ENCODE results near the gene NKX2-3.

Gene NKX2-3

GRCh38 chr10:99532687-99533495 lies at the start of gene NKX2-3:
Gene NKX2-3, plus strand, starts transcription at chr10:99532942. Its CDS starts 190 bp downstream, at chr10:99533132.
- no peak for DNase-seq (ENCODE audit: low read depth in 2 of 3, low spot score in 2 of 3)

GRCh38 chr10:99484626-99485581 lies 47.8 kb upstream of the NKX2-3 start:
- DNase-seq (ENCODE audit: low read depth in 2 of 3, low spot score in 2 of 3): no peak

GRCh38 chr10:99487125-99487807 lies 45.5 kb upstream of the NKX2-3 start:
- no peak for DNase-seq (ENCODE audit: low read depth in 2 of 3, low spot score in 2 of 3)

GRCh38 chr10:99489271-99489670 lies 43.5 kb upstream of the NKX2-3 start:
- no peak for DNase-seq (ENCODE audit: low read depth in 2 of 3, low spot score in 2 of 3)

GRCh38 chr10:99497343-99498025 lies 35.3 kb upstream of the NKX2-3 start:
- no peak for DNase-seq (ENCODE audit: low read depth in 2 of 3, low spot score in 2 of 3)

GRCh38 chr10:99506416-99506815 lies 26.3 kb upstream of the NKX2-3 start:
- no peak for DNase-seq (ENCODE audit: low read depth in 2 of 3, low spot score in 2 of 3)

DNA sequence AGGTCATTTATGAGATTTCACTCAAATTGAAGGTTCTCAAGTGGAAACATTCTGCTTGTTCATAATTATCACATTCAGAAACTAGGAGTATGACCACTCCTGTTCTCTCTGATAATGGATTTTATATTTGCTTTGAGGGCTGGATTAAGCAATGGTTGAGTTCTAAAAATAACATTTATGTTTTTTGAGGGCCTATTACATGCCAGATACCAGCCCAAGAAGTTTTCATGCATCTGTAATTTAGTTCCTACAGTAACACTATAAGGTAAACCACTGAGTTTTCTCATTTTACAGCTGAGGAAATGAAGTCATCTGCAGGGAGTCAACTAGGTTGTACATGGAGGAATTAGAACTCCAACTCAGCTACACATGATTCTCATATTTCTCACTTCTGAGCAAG lies 25.5 kb upstream of the NKX2-3 start:
- DNase-seq (ENCODE audit: low read depth in 2 of 3, low spot score in 2 of 3): no peak

- DNase-seq (ENCODE audit: low read depth in 2 of 3, low spot score in 2 of 3): no peak
Measured at GRCh38 chr10:99513061-99513460, 19.7 kb upstream of the NKX2-3 start.

DNA sequence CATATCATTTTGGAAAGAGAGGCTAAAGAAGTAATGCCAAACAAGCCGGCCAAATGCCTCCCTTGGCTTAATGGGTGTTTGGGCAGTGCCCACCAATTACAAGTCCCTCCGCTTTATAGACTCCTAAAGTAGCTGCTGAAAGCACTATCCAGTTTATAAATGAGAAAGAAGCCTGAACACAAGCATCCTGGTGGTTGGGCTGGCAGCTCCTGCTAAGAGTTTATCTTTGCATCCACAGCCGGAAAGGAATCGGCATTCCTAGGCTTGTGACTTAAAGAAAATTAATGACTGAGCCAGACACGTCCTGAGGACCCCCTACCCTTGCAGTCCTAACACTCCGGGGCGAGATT lies 13.1 kb upstream of the NKX2-3 start:
- no peak for DNase-seq (ENCODE audit: low read depth in 2 of 3, low spot score in 2 of 3)

DNA sequence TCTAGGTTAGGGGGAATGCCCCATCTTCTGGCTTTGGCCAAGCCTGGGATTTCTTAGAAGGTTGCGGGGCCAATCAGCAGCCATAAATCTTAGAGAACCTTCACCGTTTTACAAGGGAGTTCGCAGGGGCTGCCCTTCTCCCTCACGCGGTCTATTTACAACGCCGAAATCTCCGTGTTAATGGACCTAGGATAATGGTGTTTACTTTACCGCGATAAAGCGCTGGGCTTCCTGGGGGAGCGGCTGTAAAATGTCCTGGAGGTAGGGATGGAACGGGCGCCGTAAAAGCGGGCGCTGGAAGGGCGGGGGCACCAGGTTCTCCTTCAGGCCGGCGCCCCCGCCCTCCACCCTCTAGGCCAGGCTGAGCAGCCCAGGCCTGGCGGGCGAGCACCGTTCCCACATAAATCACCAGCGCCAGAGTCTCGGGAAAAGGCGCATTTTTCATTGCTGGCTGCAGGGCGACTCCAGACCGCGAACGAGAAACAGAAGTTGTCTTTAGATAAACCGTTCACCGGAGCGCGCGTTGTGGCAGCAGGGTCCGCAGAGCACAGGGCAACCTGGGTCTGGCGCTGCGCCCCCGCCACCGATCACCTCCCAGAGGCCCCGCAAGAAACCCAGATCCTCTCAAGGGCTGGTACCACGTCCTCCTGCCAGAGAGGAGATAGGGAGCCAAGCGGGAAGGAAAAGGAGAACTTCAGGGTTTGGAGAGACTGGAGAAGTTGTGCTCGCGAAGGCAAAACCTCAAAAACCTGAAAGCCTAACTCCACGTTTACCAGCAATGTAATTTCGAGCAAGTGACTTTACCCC lies 12.5 kb upstream of the NKX2-3 start:
- DNase-seq (ENCODE audit: low read depth in 2 of 3, low spot score in 2 of 3): no peak

GRCh38 chr10:99520847-99521764 lies 11.6 kb upstream of the NKX2-3 start:
- no peak for DNase-seq (ENCODE audit: low read depth in 2 of 3, low spot score in 2 of 3)

- DNase-seq (ENCODE audit: low read depth in 2 of 3, low spot score in 2 of 3): no peak
Measured at GRCh38 chr10:99521765-99522469, 10.8 kb upstream of the NKX2-3 start.

- DNase-seq (ENCODE audit: low read depth in 2 of 3, low spot score in 2 of 3): no peak
Measured at GRCh38 chr10:99522470-99523250, 10.1 kb upstream of the NKX2-3 start.

- no peak for DNase-seq (ENCODE audit: low read depth in 2 of 3, low spot score in 2 of 3)
Measured at GRCh38 chr10:99523251-99523773, 9.4 kb upstream of the NKX2-3 start.

DNA sequence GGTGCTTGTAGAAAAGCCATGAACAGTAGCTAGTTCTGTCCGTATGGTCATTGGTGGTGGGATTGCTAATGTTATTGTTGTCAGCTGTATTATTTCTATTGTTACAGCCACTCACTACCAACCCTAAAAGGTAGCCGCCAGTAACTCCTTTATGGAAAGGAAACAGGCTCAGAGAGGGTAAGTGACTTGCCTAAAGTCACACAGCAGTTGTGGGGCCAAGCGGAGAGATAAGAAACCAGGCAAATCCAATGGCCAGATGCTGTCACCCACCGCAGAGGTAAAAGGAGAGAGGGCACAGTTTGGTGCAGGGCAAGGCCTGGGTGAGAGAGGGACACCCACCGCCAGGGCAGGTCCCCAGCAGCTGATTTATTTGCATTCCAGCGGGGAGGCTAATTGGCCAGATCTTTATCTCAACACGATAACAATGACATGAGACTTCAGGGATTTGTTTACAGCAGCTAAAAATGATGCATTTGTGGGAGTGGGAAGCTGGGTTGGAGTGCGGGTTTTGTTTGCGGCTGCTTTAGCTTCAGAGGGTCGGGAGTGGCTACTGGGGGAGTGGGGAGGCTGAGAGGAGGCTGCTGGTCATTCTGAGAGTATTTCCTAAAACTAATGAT lies 8.6 kb upstream of the NKX2-3 start:
- DNase-seq (ENCODE audit: low read depth in 2 of 3, low spot score in 2 of 3): no peak

- DNase-seq (ENCODE audit: low read depth in 2 of 3, low spot score in 2 of 3): no peak
Measured at GRCh38 chr10:99524736-99525380, 7.9 kb upstream of the NKX2-3 start.

Measured in activated CD8-positive, alpha-beta memory T cell treated with anti-CD3 and anti-CD28 coated beads for 48 hours (primary cell).